WTC11 (cell line): ENCODE results near the gene STRADB. TPM values are rescaled to one million over a fixed set of nuclear protein-coding genes. Genes with fewer than 3 reads are reported as not detected.

Source experiments
- ATAC-seq: fragments of 200-7000 bp; cut with Tn5 transposase; 2 replicates; pipeline ENCODE4 v1.10.0; 2021; ENCODE audit warnings: mild to moderate bottlenecking, moderate library complexity
- CTCF ChIA-PET: fragments of 300-600 bp; sonication (Branson Sonifier 250); formaldehyde crosslinking; loops from one replicate; lab custom pipeline; 2021; ENCODE audit warnings: antibody characterized with exemption; lab: Charles Lee
- POLR2A ChIA-PET: fragments of 350-600 bp; sonication (Branson Sonifier 250); formaldehyde crosslinking; loops from one replicate; lab custom pipeline; 2021; ENCODE audit warnings: antibody characterized with exemption; lab: Charles Lee
- DNase-seq: peaks from one replicate; pipeline ENCODE4 v3.0.0; 2021; ENCODE audit warnings: low spot score
- H3K27ac Mint-ChIP-seq: 2 replicates; pipeline ENCODE4 v1.8.0; 2021; ENCODE audit warnings: mixed read lengths
- H3K27me3 Mint-ChIP-seq: 2 replicates; pipeline ENCODE4 v1.8.0; 2021; ENCODE audit warnings: low read depth, mild to moderate bottlenecking, moderate library complexity, mixed read lengths
- H3K36me3 Mint-ChIP-seq: 2 replicates; pipeline ENCODE4 v1.8.0; 2021; ENCODE audit warnings: mixed read lengths
- H3K4me1 Mint-ChIP-seq: 2 replicates; pipeline ENCODE4 v1.8.0; 2022; ENCODE audit warnings: mixed read lengths
- H3K4me3 Mint-ChIP-seq: 2 replicates; pipeline ENCODE4 v1.8.0; 2021; ENCODE audit warnings: mild to moderate bottlenecking, moderate library complexity, mixed read lengths
- H3K9me3 Mint-ChIP-seq: 2 replicates; pipeline ENCODE4 v1.8.0; 2021; ENCODE audit warnings: mixed read lengths
- ARID4B ChIP-seq: sonication (generic); formaldehyde crosslinking; IDR thresholded peaks from 2 replicates; pipeline ENCODE4 v1.8.0; 2023; ENCODE audit warnings: missing genetic modification reagents, mild to moderate bottlenecking, borderline replicate concordance
- CBFB ChIP-seq: sonication (generic); formaldehyde crosslinking; IDR thresholded peaks from 2 replicates; pipeline ENCODE4 v1.8.1; 2022; ENCODE audit warnings: mild to moderate bottlenecking, low read depth, missing genetic modification reagents
- E2F4 ChIP-seq: sonication (generic); formaldehyde crosslinking; IDR thresholded peaks from 2 replicates; pipeline ENCODE4 v1.8.1; 2022; ENCODE audit warnings: low read depth, mild to moderate bottlenecking, moderate library complexity, missing genetic modification reagents, borderline replicate concordance
- E2F5 ChIP-seq: sonication (generic); formaldehyde crosslinking; IDR thresholded peaks from 2 replicates; pipeline ENCODE4 v1.8.1; 2022; ENCODE audit warnings: mild to moderate bottlenecking, moderate library complexity, missing genetic modification reagents
- ERG ChIP-seq: fragments of 250-450 bp; sonication (Bioruptor Pico); IDR thresholded peaks from 2 replicates; pipeline ENCODE4 v1.8.0; 2021; ENCODE audit warnings: mild to moderate bottlenecking
- FOXJ3 ChIP-seq: sonication (generic); formaldehyde crosslinking; IDR thresholded peaks from 2 replicates; pipeline ENCODE4 v1.9.0; 2021; ENCODE audit warnings: missing genetic modification reagents, mild to moderate bottlenecking, borderline replicate concordance
- GRHL2 ChIP-seq: fragments of 250-450 bp; sonication (Bioruptor Pico); IDR thresholded peaks from 2 replicates; pipeline ENCODE4 v1.8.0; 2022; ENCODE audit warnings: mild to moderate bottlenecking, moderate library complexity; ENCODE audit not compliant: insufficient replicate concordance, severe bottlenecking
- HMGA2 ChIP-seq: fragments of 250-450 bp; sonication (Bioruptor Pico); IDR thresholded peaks from 2 replicates; pipeline ENCODE4 v1.4.0; 2021; ENCODE audit warnings: mild to moderate bottlenecking, moderate library complexity
- MLX ChIP-seq: sonication (generic); formaldehyde crosslinking; IDR thresholded peaks from 2 replicates; pipeline ENCODE4 v1.8.1; 2023; ENCODE audit warnings: mild to moderate bottlenecking, missing genetic modification reagents, moderate library complexity
- MYBL2 ChIP-seq: sonication (generic); formaldehyde crosslinking; IDR thresholded peaks from 2 replicates; pipeline ENCODE4 v1.8.1; 2023; ENCODE audit warnings: mild to moderate bottlenecking, moderate library complexity, missing genetic modification reagents
- TP53 ChIP-seq: sonication (generic); formaldehyde crosslinking; IDR thresholded peaks from 2 replicates; pipeline ENCODE4 v1.8.1; 2023; ENCODE audit warnings: mild to moderate bottlenecking, missing genetic modification reagents
- ZNF532 ChIP-seq: fragments of 250-450 bp; sonication (Bioruptor Pico); IDR thresholded peaks from 2 replicates; pipeline ENCODE4 v1.9.0; 2021; ENCODE audit warnings: mild to moderate bottlenecking, borderline replicate concordance
- total RNA-seq: library from RNA; stranded (reverse); gene quantifications from 3 replicates; pipeline ENCODE4 v1.2.3, GENCODE V29; 2021
- TF ChIP-seq, protein P1 (sequence below): sonication (generic); formaldehyde crosslinking; conservative IDR thresholded peaks from 2 replicates; pipeline ENCODE4 v1.8.1; 2023; ENCODE audit warnings: mild to moderate bottlenecking, low read depth, missing genetic modification reagents, moderate library complexity
- TF ChIP-seq, protein P2 (sequence below): sonication (generic); formaldehyde crosslinking; IDR thresholded peaks from 2 replicates; pipeline ENCODE4 v1.8.0; 2022; ENCODE audit warnings: mild to moderate bottlenecking, missing genetic modification reagents
- TF ChIP-seq, protein P3 (sequence below): fragments of 250-450 bp; sonication (Bioruptor Pico); IDR thresholded peaks from 2 replicates; pipeline ENCODE4 v1.9.0; 2021; ENCODE audit warnings: mild to moderate bottlenecking

Gene STRADB
- total RNA-seq, 1 experiment from 2014 or later = 36.7 TPM

DNA sequence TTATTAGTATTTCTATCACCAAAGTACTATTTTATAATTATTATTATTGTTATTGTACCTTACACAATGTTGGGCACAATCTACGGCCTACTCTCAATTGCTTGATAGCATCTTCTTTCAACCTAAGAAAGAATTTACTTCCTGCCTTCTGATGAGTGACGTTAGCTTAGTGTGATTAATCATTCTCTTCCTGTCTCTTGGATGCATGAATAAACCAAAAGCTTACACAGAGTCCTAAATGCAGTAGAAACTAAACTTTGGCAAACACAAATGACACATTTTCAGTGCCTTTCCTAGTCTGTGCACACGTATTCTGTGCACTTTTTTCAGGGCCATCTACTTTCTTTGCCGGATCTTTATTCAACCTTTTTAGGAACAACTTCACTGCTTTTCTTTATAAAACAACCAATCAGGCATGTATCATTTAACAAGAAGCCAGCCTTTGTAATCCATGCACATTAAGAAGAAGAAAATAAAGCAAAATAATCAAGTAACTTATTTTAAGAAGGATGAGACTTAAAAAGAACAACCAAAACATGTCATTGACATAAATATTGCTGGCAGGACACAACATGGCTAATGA, 19.4 kb upstream of the STRADB start:
- no peak overlapping the region for H3K27ac Mint-ChIP-seq
- CTCF ChIA-PET = no interaction called here
- POLR2A ChIA-PET = no interaction called here

More for the DNA sequence above, 19.4 kb upstream of the STRADB start:
- DNase-seq (no peak), ATAC-seq (no peak)
- H3K9me3 Mint-ChIP-seq = peaks cover 38% of the 10 kb centered on the region
- TF ChIP-seq MYBL2 = no peak
- no peak for TF ChIP-seq ZNF532 (CRISPR knock-in tag)
- TF ChIP-seq, protein P1, sequence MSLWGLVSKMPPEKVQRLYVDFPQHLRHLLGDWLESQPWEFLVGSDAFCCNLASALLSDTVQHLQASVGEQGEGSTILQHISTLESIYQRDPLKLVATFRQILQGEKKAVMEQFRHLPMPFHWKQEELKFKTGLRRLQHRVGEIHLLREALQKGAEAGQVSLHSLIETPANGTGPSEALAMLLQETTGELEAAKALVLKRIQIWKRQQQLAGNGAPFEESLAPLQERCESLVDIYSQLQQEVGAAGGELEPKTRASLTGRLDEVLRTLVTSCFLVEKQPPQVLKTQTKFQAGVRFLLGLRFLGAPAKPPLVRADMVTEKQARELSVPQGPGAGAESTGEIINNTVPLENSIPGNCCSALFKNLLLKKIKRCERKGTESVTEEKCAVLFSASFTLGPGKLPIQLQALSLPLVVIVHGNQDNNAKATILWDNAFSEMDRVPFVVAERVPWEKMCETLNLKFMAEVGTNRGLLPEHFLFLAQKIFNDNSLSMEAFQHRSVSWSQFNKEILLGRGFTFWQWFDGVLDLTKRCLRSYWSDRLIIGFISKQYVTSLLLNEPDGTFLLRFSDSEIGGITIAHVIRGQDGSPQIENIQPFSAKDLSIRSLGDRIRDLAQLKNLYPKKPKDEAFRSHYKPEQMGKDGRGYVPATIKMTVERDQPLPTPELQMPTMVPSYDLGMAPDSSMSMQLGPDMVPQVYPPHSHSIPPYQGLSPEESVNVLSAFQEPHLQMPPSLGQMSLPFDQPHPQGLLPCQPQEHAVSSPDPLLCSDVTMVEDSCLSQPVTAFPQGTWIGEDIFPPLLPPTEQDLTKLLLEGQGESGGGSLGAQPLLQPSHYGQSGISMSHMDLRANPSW (CRISPR knock-in tag) = no peak
- no peak for TF ChIP-seq GRHL2 (CRISPR knock-in tag)
- TF ChIP-seq, protein P2, sequence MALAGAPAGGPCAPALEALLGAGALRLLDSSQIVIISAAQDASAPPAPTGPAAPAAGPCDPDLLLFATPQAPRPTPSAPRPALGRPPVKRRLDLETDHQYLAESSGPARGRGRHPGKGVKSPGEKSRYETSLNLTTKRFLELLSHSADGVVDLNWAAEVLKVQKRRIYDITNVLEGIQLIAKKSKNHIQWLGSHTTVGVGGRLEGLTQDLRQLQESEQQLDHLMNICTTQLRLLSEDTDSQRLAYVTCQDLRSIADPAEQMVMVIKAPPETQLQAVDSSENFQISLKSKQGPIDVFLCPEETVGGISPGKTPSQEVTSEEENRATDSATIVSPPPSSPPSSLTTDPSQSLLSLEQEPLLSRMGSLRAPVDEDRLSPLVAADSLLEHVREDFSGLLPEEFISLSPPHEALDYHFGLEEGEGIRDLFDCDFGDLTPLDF (CRISPR knock-in tag) = no peak
- TF ChIP-seq E2F5 (CRISPR knock-in tag) = no peak
- TF ChIP-seq CBFB (CRISPR knock-in tag) = no peak
- no peak for TF ChIP-seq ERG (CRISPR knock-in tag)
- no peak for TF ChIP-seq MLX (CRISPR knock-in tag)
- TF ChIP-seq FOXJ3 (CRISPR knock-in tag) = no peak
- no peak for TF ChIP-seq TP53
- no peak for TF ChIP-seq E2F4
- no peak for TF ChIP-seq ARID4B (CRISPR knock-in tag)
- TF ChIP-seq HMGA2 = no peak
- TF ChIP-seq, protein P3, sequence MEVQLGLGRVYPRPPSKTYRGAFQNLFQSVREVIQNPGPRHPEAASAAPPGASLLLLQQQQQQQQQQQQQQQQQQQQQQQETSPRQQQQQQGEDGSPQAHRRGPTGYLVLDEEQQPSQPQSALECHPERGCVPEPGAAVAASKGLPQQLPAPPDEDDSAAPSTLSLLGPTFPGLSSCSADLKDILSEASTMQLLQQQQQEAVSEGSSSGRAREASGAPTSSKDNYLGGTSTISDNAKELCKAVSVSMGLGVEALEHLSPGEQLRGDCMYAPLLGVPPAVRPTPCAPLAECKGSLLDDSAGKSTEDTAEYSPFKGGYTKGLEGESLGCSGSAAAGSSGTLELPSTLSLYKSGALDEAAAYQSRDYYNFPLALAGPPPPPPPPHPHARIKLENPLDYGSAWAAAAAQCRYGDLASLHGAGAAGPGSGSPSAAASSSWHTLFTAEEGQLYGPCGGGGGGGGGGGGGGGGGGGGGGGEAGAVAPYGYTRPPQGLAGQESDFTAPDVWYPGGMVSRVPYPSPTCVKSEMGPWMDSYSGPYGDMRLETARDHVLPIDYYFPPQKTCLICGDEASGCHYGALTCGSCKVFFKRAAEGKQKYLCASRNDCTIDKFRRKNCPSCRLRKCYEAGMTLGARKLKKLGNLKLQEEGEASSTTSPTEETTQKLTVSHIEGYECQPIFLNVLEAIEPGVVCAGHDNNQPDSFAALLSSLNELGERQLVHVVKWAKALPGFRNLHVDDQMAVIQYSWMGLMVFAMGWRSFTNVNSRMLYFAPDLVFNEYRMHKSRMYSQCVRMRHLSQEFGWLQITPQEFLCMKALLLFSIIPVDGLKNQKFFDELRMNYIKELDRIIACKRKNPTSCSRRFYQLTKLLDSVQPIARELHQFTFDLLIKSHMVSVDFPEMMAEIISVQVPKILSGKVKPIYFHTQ (CRISPR knock-in tag) = no peak
- H3K4me3 Mint-ChIP-seq = no peak overlapping the region
- peaks cover 33% of the 10 kb centered on the region for H3K36me3 Mint-ChIP-seq
- H3K4me1 Mint-ChIP-seq = peaks cover 12% of the 10 kb centered on the region
- H3K27me3 Mint-ChIP-seq = peaks cover 4% of the 10 kb centered on the region; the same call in 1 of the 2 replicates
